ENCODE results near the gene PPP2R5E. TPM values are rescaled to one million over a fixed set of nuclear protein-coding genes. Genes with fewer than 3 reads are reported as not detected.

PPP2R5E gene
- total and polyA plus RNA-seq, 2 of the 8 experiments (the other 6 are each of a cell fraction or from before 2014, with no cell fraction given) = 6.8 to 64.6 TPM

GRCh38 chr14:63581491-63581890 is 38.3 kb upstream of the PPP2R5E start:
- Histone ChIP-seq H3K79me1 (ENCODE audit: low read depth, low read length) (no peaks in the 10 kb centered on the region), H3K27me3 (replicated peaks in 1 of 4; ENCODE audit: control insufficient read depth in 3 of 4, extremely low read depth in 1 of 4, insufficient read depth in 3 of 4, low read length in 3 of 4) (no peaks in the 10 kb centered on the region), H2BK15ac (ENCODE audit: low read length) (no peak overlapping the region), H4K5ac (ENCODE audit: insufficient read length, low read depth, low read length) (no peak overlapping the region), H3K27ac (ENCODE audit: low read depth, low read length) (no peak overlapping the region), H3K14ac (ENCODE audit: insufficient read length) (no peak overlapping the region), H3K79me2 (ENCODE audit: control insufficient read depth in 1 of 2, insufficient read depth in 2 of 2, low read length in 2 of 2) (no peaks in the 10 kb centered on the region), H2BK20ac (ENCODE audit: low read length) (no peak overlapping the region), H3K23ac (ENCODE audit: insufficient read length) (no peak overlapping the region), H4K20me1 (replicated peaks in 1 of 2; ENCODE audit: control insufficient read depth in 1 of 2, insufficient read depth in 2 of 2, low read length in 2 of 2) (no peaks in the 10 kb centered on the region), H3K4me3 (ENCODE audit: extremely low read depth in 1 of 4, insufficient read depth in 2 of 4, low read depth in 3 of 4, low read length in 4 of 4) (no peak overlapping the region), H3K9ac (replicated peaks in 1 of 4; ENCODE audit: extremely low read depth in 1 of 4, low read depth in 3 of 4, low read length in 3 of 4) (no peak overlapping the region), H2BK5ac (ENCODE audit: low read depth, low read length) (no peak overlapping the region), H2AFZ (ENCODE audit: low read length) (no peak overlapping the region), H3K23me2 (ENCODE audit: low read depth, low read length) (no peaks in the 10 kb centered on the region), H4K8ac (ENCODE audit: extremely low read depth, insufficient read depth, low read length) (no peak overlapping the region), H3K36me3 (ENCODE audit: control insufficient read depth in 2 of 4, insufficient read depth in 4 of 4, low read length in 3 of 4) (no peaks in the 10 kb centered on the region), H2BK12ac (ENCODE audit: low read depth, low read length) (no peak overlapping the region), H3K56ac (replicated peaks; ENCODE audit: insufficient read length, low read depth, low read length) (no peak overlapping the region), H2BK120ac (replicated peaks; ENCODE audit: low read depth, low read length) (no peak overlapping the region), H3K18ac (ENCODE audit: extremely low read depth, low read length) (no peak overlapping the region), H3K4ac (replicated peaks; ENCODE audit: insufficient read length, low read depth, low read length) (no peak overlapping the region), H3K9me3 (ENCODE audit: insufficient read depth in 2 of 2, low read depth in 1 of 2, low read length in 1 of 2) (no peaks in the 10 kb centered on the region), H3K4me1 (replicated peaks in 1 of 4; ENCODE audit: control insufficient read depth in 3 of 4, insufficient read depth in 4 of 4, low read length in 3 of 4) (no peaks in the 10 kb centered on the region), H2AK5ac (ENCODE audit: low read depth, low read length) (no peak overlapping the region), H4K91ac (replicated peaks; ENCODE audit: insufficient read length, low read length) (no peak overlapping the region), H3K4me2 (ENCODE audit: insufficient read depth in 1 of 2, low read depth in 2 of 2, low read length in 2 of 2) (no peak overlapping the region)
- DNase-seq (ENCODE audit: low read depth in 1 of 2, low spot score in 2 of 2) = no peak
- POLR2A ChIA-PET (ENCODE audit: partially characterized antibody) = interaction anchor here (1.2 kb wide), 1 partner anchor 39 kb away, joined by 4 read pairs; no protein-coding TSS in a partner anchor
- no peak for FAIRE-seq
- WGBS, 2 experiments (ENCODE audit: extremely low coverage in 1 of 2, insufficient coverage in 1 of 2, insufficient read length in 1 of 2, insufficient replicate concordance in 2 of 2, low coverage in 1 of 2, low lambda C conversion rate in 2 of 2, missing lambda C conversion rate in 1 of 2) = 90% methylated on average over 4 of the region's 4 CpGs; no CpG with 5 or more reads in 1 of the 2 experiments
- CTCF ChIA-PET (ENCODE audit: partially characterized antibody) = no interaction called here
- no peak for TF ChIP-seq EZH2 (IDR thresholded peaks at IDR 0.05; ENCODE audit: low read depth, low read length, severe bottlenecking)
- TF ChIP-seq POLR2AphosphoS5 (IDR thresholded peaks at IDR 0.05; ENCODE audit: low read depth, low read length) = no peak
- TF ChIP-seq JUND (IDR thresholded peaks at IDR 0.05; ENCODE audit: low read length) = no peak
- TF ChIP-seq ATF3 (IDR thresholded peaks at IDR 0.05; ENCODE audit: insufficient read depth, low read depth, low read length) = no peak
- TF ChIP-seq BRCA1 (IDR thresholded peaks at IDR 0.05; ENCODE audit: low read depth, low read length) = no peak

Measured in H1 (cell line).